ENCODE measurements around the gene WIPI1.
"Not testable (repeated sequence)": the region's sequence is repeated elsewhere in the genome, so short reads cannot be mapped to it uniquely, and the experiment has no call there.

The WIPI1 gene

DNA sequence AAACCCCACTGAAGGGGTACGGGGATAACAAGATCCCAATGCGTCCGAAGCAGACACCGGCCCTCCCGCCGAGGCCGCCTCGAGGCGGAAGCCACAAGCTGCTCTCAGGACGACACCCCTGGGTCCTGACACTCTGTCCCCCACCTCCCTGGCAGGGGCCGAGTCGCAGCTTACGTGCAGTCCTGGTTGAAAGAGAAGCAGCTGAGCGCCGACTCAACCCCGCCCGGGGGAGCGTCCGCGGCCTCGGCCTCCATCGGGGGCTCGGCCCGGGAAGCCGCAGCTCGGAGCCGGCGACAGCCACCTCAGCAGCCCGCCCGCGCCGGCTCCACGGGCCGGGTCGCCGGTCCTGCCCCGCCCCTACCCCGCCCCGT lies at the start of gene WIPI1:
Gene WIPI1, minus strand, starts transcription at position 329 of the 371 bp plus-strand sequence. Its CDS starts 75 bp downstream, at position 254.
- no peak for DNase-seq (ENCODE audit: extremely low read depth in 1 of 2, low read depth in 1 of 2)

GRCh38 chr17:68505951-68506350 lies 48.7 kb upstream of the WIPI1 start:
- DNase-seq (ENCODE audit: extremely low read depth in 1 of 2, low read depth in 1 of 2): no peak

- no peak for DNase-seq (ENCODE audit: extremely low read depth in 1 of 2, low read depth in 1 of 2)
Measured at GRCh38 chr17:68501074-68501473, 43.8 kb upstream of the WIPI1 start.

DNA sequence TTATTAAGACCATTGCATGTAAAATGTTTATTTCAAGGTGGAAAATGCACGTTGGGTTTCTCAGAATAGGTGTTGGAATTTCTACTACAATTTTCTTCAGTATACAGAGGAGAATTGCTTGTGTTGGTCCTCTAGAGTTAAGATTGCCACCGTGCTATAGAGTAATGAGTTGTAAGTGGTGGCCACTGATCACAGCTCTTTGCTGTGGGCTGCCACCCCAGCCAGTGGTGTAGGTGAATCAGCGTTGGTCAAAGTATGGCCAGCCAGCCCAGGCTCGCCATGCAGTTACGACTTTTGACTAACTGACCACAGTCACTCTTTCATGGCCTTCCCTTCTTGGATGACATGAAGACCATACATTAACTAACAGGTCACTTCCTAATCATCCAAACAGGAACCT lies 42.3 kb upstream of the WIPI1 start:
- DNase-seq (ENCODE audit: extremely low read depth in 1 of 2, low read depth in 1 of 2): no peak

GRCh38 chr17:68498479-68499326 lies 41.4 kb upstream of the WIPI1 start:
- no peak for DNase-seq (ENCODE audit: extremely low read depth in 1 of 2, low read depth in 1 of 2)

GRCh38 chr17:68497885-68498319 lies 40.6 kb upstream of the WIPI1 start:
- DNase-seq (ENCODE audit: extremely low read depth in 1 of 2, low read depth in 1 of 2): no peak

DNA sequence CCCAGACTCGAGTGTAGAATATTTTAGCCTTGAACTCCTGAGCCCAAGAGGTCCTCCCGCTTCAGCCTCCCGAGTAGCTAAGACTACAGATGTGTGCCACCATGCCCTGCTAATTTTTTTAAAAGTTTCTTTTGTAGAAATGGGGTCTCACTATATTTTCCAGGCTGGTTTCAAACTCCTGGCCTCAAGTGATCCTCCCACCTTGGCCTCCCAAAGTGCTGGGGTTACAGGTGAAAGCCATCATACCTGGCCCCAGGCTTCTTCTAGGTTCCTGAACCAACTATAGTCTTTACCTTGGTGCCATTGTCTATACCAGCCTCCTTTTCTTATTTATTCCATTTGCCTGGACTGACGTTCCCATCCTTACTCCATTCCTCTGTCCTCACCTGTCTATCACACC lies 37.8 kb upstream of the WIPI1 start:
- DNase-seq (ENCODE audit: extremely low read depth in 1 of 2, low read depth in 1 of 2): no peak

DNA sequence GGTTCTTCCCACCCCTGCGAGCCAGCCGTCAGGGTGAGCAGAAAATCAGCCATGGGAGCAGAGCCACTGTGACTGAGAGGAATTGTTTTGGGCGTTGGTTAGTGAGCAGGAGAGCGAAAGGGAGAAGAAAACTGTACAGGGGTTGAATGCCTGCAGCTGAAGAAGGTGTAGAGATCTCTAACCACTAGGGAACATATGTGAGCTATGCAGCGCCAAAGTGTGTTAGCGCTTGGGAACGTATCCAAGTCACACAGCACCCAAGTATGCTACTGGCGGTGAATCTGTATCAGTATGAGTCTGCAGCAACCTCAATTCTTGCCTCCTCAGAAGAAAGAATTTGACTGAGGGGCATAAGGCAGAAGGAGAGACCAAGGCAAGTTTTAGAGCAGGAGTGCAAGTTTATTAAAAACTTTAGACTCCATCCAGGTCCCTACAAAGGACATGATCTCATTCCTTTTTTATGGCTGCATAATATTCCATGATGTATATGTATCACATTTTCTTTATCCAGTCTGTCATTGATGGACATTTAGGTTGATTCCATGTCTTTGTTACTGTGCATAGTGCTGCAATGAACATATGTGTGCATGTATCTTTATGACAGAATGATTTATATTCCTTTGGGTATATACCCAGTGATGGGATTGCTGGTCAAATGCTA lies 35.2 kb upstream of the WIPI1 start:
- DNase-seq (ENCODE audit: extremely low read depth in 1 of 2, low read depth in 1 of 2): not testable (repeated sequence)

- no peak for DNase-seq (ENCODE audit: extremely low read depth in 1 of 2, low read depth in 1 of 2)
Measured at GRCh38 chr17:68491381-68492231, 34.3 kb upstream of the WIPI1 start.

- no peak for DNase-seq (ENCODE audit: extremely low read depth in 1 of 2, low read depth in 1 of 2)
Measured at GRCh38 chr17:68489919-68490318, 32.6 kb upstream of the WIPI1 start.

DNA sequence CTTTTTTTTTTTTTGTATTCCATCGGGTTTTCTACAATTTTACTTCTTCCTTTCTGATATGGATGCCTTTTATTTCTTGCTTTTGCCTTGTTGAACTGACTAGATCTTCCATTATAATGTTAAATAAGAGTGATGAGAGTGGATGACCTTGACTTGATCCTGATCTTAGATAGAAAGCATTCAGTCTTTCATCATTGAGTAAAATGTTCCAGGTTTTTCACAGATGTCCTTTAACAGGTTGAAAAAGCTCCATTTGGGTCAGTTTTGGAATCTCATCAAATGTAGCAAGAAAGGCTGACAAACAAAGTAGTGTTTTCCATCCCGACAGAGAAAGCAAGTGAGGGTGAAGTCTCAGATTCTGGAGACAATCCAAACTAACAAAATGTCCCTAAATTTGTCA lies 27.2 kb upstream of the WIPI1 start:
- no peak for DNase-seq (ENCODE audit: extremely low read depth in 1 of 2, low read depth in 1 of 2)

GRCh38 chr17:68482576-68483041 lies 25.3 kb upstream of the WIPI1 start:
- DNase-seq (ENCODE audit: extremely low read depth in 1 of 2, low read depth in 1 of 2): no peak

DNA sequence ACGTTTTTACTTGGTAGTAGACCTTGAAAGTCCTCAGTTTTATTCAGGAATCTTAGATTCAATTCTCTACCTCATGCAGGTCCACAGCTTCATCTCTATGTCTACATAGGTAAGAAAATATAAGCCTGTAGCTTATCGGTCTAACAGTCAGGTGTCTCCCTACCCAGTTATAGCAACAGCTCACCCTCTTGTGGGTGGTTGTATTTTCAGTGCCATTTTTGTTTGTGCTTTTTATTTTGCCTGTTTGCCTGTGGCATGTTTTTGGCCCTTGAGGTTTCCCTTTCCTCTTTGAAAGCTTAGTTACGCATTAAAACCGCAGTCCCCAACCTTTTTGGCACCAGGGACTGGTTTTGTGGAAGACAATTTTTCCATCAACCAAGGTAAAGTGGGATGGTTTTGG lies 23.6 kb upstream of the WIPI1 start:
- DNase-seq (ENCODE audit: extremely low read depth in 1 of 2, low read depth in 1 of 2): no peak

- DNase-seq (ENCODE audit: extremely low read depth in 1 of 2, low read depth in 1 of 2): no peak
Measured at GRCh38 chr17:68470961-68471360, 13.7 kb upstream of the WIPI1 start.

DNA sequence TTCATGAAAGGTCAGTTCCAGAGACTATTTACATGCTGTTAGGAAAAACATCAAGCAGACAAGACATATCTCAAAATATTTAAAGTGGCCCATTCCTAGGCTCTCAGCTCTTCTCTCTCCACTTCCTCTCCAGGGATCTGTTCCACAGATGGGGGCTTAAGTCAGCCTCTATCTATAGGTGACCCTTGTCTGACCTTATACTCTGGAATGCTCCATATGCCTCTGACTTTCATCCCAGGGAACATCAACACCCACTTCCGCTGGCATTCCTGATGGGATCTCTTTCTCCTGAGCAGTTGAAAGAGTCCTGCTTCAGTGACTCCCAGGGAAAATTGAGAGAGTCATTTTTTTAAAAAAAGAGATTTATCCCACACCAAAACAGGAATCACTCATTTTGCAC lies 11.5 kb upstream of the WIPI1 start:
- no peak for DNase-seq (ENCODE audit: extremely low read depth in 1 of 2, low read depth in 1 of 2)

DNA sequence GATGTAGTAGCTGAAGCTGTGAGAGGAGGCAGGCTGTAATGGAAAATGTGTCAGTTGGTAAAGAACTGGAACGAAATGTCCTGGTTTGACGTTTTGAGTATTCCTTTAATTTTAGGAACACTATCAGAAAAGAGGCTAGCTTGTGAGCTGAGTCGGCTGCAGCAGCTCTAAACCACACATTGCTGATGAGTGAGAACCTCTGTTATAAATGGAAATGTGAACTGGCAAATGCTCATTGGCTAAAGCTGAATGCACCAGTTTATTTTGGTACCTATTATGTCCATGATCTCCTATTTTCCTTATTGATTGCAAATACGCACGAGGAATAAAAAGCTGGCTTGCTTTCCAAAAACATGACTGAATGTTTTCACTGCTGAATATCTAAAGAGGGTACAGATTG lies 11.0 kb upstream of the WIPI1 start:
- no peak for DNase-seq (ENCODE audit: extremely low read depth in 1 of 2, low read depth in 1 of 2)

GRCh38 chr17:68463211-68464019 lies 6.1 kb upstream of the WIPI1 start:
- DNase-seq (ENCODE audit: extremely low read depth in 1 of 2, low read depth in 1 of 2): no peak

DNA sequence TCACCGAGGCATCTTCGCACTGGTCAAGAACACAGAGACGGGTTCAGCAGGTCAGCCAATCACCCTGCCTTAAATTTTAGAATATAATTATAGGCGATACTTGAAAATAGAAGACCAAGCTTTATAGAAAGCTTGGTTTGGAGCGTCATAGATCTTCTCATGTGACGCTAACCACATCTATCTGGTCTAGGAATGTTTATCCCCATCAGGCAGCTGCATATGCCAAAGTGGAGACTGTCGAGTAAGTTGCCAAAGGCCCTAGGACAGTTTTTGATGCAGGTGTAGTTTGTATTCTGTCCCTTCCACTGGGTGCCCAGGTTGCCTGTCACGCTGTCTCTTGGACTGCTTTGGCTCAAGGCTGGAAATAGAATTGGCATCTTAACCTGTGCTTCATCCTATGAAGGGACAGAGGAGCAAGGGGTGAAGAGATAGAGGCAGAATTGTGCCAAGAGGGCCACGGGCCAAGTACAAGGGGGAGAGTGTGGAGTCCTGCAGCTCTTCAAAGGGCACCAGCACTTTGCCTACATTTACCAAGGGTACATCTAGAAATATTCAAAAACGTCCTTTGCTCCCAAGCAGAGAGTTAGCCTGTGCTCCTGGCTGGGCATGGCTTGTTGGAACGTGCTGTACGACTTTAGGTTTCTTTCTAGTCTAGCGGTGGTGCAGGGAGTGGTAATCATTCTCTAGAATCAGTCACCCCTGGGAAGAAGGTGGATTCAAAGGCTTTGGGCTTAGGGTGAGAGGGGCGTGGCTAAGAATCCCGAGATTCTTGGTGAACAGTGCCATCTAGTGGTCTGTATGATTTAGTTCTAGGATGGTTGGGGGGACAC lies 5.3 kb upstream of the WIPI1 start:
- DNase-seq (ENCODE audit: extremely low read depth in 1 of 2, low read depth in 1 of 2): peak in 1 of 2 donors; percentile 59

DNA sequence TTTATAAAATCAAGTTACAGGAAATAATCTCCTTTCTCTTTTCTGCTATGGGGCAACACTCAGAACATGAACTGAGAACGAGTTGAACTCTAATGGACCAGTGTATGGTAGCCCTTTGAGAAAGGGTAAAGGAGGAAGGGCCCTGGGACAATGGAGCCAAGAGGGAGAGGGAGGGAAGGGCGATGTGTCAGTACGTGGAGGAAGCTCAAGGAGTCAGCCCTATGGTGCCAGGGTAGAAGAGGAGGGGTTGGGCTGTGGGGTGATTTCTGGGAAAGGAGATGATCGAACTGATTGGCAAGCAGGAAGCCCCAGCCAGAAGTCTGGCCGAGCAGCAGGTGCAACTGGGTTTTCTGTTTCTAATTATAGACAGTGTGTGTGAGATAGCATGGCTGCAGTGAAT lies 4.3 kb upstream of the WIPI1 start:
- DNase-seq (ENCODE audit: extremely low read depth in 1 of 2, low read depth in 1 of 2): peak in 1 of 2 donors; percentile 48

DNA sequence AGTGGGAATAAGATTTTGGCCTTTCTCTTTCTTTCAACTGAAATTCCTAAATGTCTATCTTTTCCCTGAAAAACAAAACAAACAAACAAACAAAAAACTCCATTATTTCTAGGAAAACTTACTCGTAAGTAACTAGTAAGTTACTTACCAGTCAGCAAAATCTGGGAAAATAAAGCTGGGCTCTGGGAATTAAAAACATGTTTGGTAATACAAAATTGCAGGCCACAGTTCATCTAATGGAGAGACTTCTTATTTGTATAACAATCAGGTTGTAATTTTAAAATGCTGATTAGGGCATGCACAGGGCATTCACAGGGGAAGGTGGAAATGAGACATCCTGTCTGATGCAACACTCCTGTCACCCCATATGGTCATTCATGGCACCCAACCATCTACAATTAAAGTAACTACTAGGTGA lies 3.8 kb upstream of the WIPI1 start:
- DNase-seq (ENCODE audit: extremely low read depth in 1 of 2, low read depth in 1 of 2): no peak

All from stimulated activated CD8-positive, alpha-beta memory T cell treated with anti-CD3 and anti-CD28 coated beads, Interleukin-7, amount 100 ng/mL, for 48 hours (primary cell).